AG09319 (cell line): ENCODE measurements around the gene TICAM2.

Experiments
- DNase-seq: peaks from one replicate; pipeline ENCODE4 v3.0.0-alpha.2; 2010; ENCODE audit warnings: low read depth; ENCODE audit errors: extremely low read depth
- TF ChIP-seq, protein P1 (sequence below): IDR thresholded peaks from 2 replicates; pipeline ENCODE4 v1.5.1; 2011; ENCODE audit warnings: low read depth, mild to moderate bottlenecking, inconsistent platforms, low read length, moderate library complexity

TICAM2 gene

DNA sequence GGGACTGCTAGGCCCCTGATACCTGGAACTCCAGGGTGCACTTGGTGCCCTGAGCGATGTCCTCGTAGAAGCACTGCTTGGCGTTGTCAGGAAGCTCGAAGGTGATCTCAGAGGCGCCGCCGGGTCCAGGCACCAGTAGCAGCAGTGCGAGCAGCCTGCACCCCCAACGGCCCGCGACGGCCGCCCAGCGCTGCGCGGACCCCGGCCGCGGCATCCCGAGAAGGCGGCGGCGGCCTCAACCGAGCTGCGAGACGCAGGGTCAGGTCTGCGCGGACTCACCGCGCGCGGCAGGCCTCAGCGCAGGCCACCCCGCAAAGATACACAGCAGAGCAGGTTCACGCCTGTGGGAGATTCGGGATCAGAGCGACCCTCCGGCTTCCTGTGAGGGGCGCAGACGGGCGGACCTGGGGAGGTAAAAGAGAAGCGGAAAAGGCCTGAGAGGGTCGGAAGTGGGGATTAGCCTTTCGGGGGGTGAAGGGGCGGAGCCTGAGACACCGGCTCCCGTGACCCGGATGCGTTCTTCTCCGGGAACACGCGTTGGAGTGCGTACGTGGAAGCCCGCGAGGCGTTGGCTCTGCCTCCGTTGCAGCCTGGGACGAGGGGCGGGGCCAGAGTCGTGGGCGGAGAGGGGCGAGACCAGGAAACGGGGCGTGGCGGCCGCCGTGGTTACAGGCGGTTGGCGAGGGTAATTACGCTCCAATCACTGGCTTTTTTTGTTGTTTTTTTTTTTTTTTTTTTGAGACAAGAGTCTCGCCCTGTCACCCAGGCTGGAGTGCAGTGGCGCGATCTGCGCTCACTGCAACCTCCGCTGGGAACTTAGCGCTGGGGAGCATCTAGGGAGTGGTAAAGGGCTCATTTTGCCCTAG lies 23.5 kb upstream of the TICAM2 start, which contains the start of gene TMED7:
TSS of gene TMED7 (minus strand) at position 458 of the 866 bp plus-strand sequence. CDS start at position 214, 244 bp downstream.
- DNase-seq, result peak; percentile 94
- TF ChIP-seq, protein P1, sequence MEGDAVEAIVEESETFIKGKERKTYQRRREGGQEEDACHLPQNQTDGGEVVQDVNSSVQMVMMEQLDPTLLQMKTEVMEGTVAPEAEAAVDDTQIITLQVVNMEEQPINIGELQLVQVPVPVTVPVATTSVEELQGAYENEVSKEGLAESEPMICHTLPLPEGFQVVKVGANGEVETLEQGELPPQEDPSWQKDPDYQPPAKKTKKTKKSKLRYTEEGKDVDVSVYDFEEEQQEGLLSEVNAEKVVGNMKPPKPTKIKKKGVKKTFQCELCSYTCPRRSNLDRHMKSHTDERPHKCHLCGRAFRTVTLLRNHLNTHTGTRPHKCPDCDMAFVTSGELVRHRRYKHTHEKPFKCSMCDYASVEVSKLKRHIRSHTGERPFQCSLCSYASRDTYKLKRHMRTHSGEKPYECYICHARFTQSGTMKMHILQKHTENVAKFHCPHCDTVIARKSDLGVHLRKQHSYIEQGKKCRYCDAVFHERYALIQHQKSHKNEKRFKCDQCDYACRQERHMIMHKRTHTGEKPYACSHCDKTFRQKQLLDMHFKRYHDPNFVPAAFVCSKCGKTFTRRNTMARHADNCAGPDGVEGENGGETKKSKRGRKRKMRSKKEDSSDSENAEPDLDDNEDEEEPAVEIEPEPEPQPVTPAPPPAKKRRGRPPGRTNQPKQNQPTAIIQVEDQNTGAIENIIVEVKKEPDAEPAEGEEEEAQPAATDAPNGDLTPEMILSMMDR, result no peak

GRCh38 chr5:115624994-115625393 lies 22.7 kb upstream of the TICAM2 start:
- DNase-seq, result no peak
- TF ChIP-seq, protein P1, result no peak

DNA sequence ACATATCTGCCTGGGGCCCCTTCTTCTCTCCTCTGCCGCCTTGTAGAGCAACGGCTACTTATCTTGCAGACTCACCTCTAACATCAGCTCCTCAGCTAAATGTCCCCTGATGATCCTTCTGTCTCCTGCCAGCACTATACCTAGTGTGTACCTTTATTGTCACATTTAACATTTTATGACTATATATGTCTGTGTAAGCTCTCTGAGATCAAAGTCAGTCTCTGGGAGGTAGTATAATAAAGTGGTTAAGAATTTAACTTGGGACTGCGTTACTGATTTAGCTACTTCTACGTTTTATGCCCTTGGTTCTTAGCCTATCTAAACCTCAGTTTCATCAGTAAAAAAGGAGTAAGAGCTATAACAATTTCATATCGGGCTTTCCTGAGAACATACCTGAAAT lies 21.4 kb upstream of the TICAM2 start:
- no peak for DNase-seq
- TF ChIP-seq, protein P1, result no peak

- no peak for DNase-seq
- TF ChIP-seq, protein P1, result no peak
Measured at GRCh38 chr5:115621365-115621900, 19.2 kb upstream of the TICAM2 start.

DNA sequence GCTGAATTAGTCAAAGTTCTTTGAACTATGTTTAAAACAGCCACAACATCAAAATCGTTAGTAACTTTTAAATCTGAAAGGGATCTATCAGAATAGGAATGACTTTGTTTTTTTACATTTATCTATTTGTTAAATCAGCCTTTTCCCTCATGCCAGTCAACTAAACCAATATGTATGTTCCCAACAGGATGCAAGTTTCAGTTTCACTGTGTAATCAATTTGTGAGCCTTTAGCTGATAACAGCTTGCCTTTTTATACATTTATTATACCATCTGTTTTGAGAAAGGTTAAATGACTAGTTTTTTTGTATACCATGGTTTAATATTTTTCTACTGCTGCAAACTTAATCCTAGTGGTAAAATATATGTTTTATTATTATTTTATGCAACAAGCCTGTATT lies 14.6 kb upstream of the TICAM2 start:
- TF ChIP-seq, protein P1, result no peak
- no peak for DNase-seq

DNA sequence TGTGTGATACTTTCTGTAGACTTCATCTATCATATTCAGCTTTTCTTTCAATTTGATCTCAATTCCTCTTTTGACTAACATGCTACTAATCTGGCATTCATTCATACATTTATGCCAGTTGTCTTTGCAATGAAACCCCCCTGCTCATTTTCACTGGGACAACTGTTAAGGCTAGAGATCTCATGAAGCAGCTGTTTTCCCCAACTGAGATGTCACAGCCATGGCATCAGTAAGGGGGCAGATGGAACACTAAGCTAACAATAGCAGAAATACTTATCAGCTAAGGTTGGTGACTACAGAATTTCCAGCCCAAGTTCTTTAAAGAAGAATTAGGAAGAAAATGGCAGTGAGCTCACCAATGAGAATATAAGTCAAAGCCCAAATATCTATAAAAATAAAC lies 14.2 kb upstream of the TICAM2 start:
- TF ChIP-seq, protein P1, result no peak
- DNase-seq, result no peak

DNA sequence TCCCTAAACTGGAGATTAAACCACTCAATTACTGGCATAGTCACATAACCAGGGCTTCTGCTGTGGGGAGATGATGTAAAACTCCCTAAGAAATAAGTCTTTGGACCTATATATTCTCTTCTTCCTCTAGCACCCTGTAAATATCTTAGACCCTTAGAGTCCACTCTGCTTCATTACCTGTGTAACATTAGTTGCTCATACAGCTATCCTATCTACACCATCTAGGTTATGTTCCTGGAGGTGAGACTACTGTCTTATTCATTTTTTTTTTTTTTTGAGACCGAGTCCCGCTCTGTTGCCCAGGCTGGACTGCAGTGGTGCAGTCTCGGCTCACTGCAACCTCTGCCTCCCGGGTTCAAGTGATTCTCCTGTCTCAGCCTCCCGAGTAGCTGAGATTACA lies 9.6 kb upstream of the TICAM2 start:
- TF ChIP-seq, protein P1, result no peak
- no peak for DNase-seq
